ENCODE results near the gene GRB2. TPM values are rescaled to one million over a fixed set of nuclear protein-coding genes. Genes with fewer than 3 reads are reported as not detected.

The GRB2 gene
- total and polyA plus RNA-seq, 10 of the 15 experiments (the other 5 are each of a cell fraction or from before 2014, with no cell fraction given), result 113 to 268 (median 158) TPM

DNA sequence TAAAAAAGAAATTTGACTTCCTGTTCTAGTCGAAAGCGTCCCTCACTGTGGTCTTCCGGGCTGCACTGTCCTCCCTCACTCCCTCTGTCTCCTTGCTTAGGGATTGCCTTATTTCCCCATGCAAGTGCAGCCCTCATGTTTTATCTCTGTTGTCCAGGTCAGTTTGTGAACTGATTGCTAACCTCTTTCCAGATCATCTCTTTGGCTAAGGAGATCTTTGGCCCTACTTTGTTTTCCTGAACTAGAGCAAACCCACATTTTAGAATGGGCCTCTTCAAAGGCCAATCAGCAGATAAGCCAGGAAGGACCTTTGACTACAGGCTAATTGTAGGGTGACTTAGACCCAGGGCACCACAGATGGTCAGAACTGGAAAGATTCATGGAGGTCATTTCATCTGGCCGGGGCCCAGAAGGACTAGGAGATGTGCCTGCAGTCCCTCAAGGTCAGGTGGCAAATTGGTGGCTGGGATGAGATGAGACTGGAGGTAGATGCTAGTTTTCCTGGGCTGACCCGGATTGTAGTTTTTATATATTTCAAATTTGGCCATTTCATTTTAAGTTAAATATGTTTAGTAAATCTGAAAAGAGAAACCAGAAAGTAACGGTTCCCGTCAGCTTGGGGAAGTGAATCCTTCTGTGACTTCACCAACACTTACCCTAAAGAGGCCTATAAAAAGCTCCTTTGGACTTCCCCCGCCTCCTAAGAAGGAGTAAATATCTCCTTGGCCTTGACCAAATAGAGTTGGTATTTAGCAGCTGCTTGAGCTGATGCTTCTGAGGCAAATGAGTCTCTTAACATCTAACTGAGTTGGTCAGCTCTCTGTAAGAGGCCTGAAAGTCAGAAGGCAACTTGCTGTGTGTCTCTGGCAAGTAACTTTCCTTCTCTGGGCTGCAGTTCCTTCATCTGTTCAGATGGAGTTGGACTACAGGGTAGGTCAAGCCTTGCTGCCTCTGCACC lies 110.0 kb downstream of the GRB2 start (continued):
- no peak for TF ChIP-seq ZBTB40 (IDR thresholded peaks at IDR 0.05; ENCODE audit: borderline replicate concordance)
- TF ChIP-seq EP300 (IDR thresholded peaks at IDR 0.05; ENCODE audit: borderline replicate concordance in 1 of 2, control insufficient read depth in 1 of 2, low read depth in 2 of 2, low read length in 2 of 2), result peak; percentile 93 to 97
- TF ChIP-seq CBX5 (IDR thresholded peaks at IDR 0.05; ENCODE audit: low read depth), result 0 out of 2 replicates have a peak, but pooled peaks have one; percentile 61
- 0 out of 2 replicates have a peak, but pooled peaks have one; percentile 50 for TF ChIP-seq RBBP5 (conservative IDR thresholded peaks at IDR 0.05)
- peak; percentile 100 for TF ChIP-seq SMARCA5 (IDR thresholded peaks at IDR 0.05)
- TF ChIP-seq SREBF1 (IDR thresholded peaks at IDR 0.05; ENCODE audit: low read length), result 0 out of 2 replicates have a peak, but pooled peaks have one; percentile 24
- peak; percentile 84 for TF ChIP-seq SP1 (IDR thresholded peaks at IDR 0.05; ENCODE audit: low read depth, low read length)
- peak; percentile 90 for TF ChIP-seq MTA2 (IDR thresholded peaks at IDR 0.05; ENCODE audit: low read depth)
- TF ChIP-seq MXI1 (IDR thresholded peaks at IDR 0.05; ENCODE audit: low read depth, low read length), result peak; percentile 72; the same call in 1 of the 2 replicates
- TF ChIP-seq BCL11A (IDR thresholded peaks at IDR 0.05; ENCODE audit: low read depth, low read length), result peak; percentile 95
- TF ChIP-seq NFIC (IDR thresholded peaks at IDR 0.05; ENCODE audit: low read depth, low read length), result peak; percentile 97
- TF ChIP-seq TCF12 (IDR thresholded peaks at IDR 0.05; ENCODE audit: low read depth, low read length), result peak; percentile 93

All from GM12878 (cell line).